Upper lobe of left lung (tissue), 6 donors: ENCODE measurements around the gene CRTC3. TPM values are rescaled to one million over a fixed set of nuclear protein-coding genes. Genes with fewer than 3 reads are reported as not detected.

Source experiments
- ATAC-seq, 2 donors: fragments of 200-7000 bp; cut with Tn5 transposase; one replicate each; pipeline ENCODE4 v1.9.1; 2022; ENCODE audit warnings: mild to moderate bottlenecking in 2 of 2, moderate library complexity in 2 of 2; ENCODE audit not compliant: low FRiP score in 2 of 2
- DNase-seq, 2 donors: peaks; one replicate each; pipeline ENCODE4 v3.0.0-alpha.2; 2019 to 2020
- H3K27ac ChIP-seq, 4 donors: fragments of 200-600 bp; sonication (generic); one replicate each; pipeline ENCODE4 v1.5.1; 2016 to 2019
- H3K27me3 ChIP-seq, 4 donors: fragments of 200-600 bp; sonication (generic); one replicate each; pipeline ENCODE4 v1.5.1; 2017 to 2019
- H3K36me3 ChIP-seq, 4 donors: fragments of 200-600 bp; sonication (generic); one replicate each; pipeline ENCODE4 v1.5.1; 2016 to 2019
- H3K4me1 ChIP-seq, 4 donors: fragments of 200-600 bp; sonication (generic); one replicate each; pipeline ENCODE4 v1.5.1; 2018 to 2019
- H3K4me3 ChIP-seq, 4 donors: fragments of 200-600 bp; sonication (generic); one replicate each; pipeline ENCODE4 v1.5.1; 2017 to 2019; ENCODE audit warnings: mild to moderate bottlenecking in 2 of 4, moderate library complexity in 1 of 4
- H3K9me3 ChIP-seq, 4 donors: fragments of 200-600 bp; sonication (generic); one replicate each; pipeline ENCODE4 v1.5.1; 2018 to 2019
- EP300 ChIP-seq, 4 donors: sonication (generic); formaldehyde crosslinking; IDR thresholded peaks; one replicate each; pipeline ENCODE4 v1.5.1; 2017; ENCODE audit warnings: antibody characterized with exemption in 4 of 4, control low read depth in 2 of 4
- POLR2A ChIP-seq, 4 donors: fragments of 450-650 bp; IDR thresholded peaks; one replicate each; pipeline ENCODE4 v1.5.1; 2016 to 2017; ENCODE audit warnings: antibody characterized with exemption in 4 of 4, mild to moderate bottlenecking in 2 of 4
- POLR2AphosphoS5 ChIP-seq, 2 donors: sonication (generic); formaldehyde crosslinking; IDR thresholded peaks; one replicate each; pipeline ENCODE4 v1.5.1; 2017; ENCODE audit warnings: antibody characterized with exemption in 2 of 2
- WGBS, 2 donors: methylation state at CpG; one replicate each; pipeline ENCODE4 v1.1.5; 2017 to 2018; 5-methylcytosine and 5-hydroxymethylcytosine counted together
- total RNA-seq, 6 donors: library from RNA; depleted of rRNA in 4 of 6; stranded (reverse); fragments of >200 nt in 4 of 6; gene quantifications; one replicate each; pipeline versions ENCODE4 v1.1.0 to v1.2.1, GENCODE V29; 2016 to 2021
- TF ChIP-seq, protein P1 (sequence below), 6 experiments: fragments of 450-650 bp in 4 of 6; fragments of 200-600 bp in 2 of 6; sonication (generic) in 2 of 6; IDR thresholded peaks; one replicate each; pipeline ENCODE4 v1.5.1; 2016 to 2019; ENCODE audit warnings: antibody characterized with exemption in 6 of 6
- donor health status: DM: no; HTN: no; CAD: no; lungs with moderate emphysema.
- donor health status: DM: no; HTN: yes; CAD: no; lungs with severe emphysema.

Gene CRTC3
- total RNA-seq, 6 donors from 2014 or later, result 30.9 to 42.7 (median 35.1) TPM

DNA sequence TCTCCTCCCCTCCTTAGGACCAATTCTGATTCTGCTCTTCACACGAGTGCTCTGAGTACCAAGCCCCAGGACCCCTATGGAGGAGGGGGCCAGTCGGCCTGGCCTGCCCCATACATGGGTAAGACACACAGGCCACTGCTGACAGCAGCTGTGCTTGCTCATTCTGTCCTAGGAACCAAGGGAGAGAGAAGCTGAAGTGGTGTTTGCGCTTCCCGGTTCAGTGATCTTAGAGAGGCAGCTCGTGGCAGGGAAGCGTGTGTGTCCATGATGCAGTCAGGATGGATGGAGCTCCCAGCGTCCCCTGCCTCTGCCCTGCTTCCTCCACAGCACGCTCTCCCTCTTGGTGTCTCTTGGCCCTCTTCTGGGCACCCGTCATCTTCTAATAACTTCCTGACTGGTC is 77.6 kb downstream of the CRTC3 start:
- H3K4me1 ChIP-seq, result peaks cover 0 to 9% (median 0%) of the 10 kb centered on the region in 4 donors
- no peaks in the 10 kb centered on the region for H3K27me3 ChIP-seq
- peak overlapping the region in 2 of 4 donors; percentile 40 to 61 for H3K27ac ChIP-seq
- WGBS, 2 donors, result 90 to 91% methylated on average over 9 of the region's 9 CpGs
- H3K36me3 ChIP-seq, result peaks cover under 1 to 39% (median 10%) of the 10 kb centered on the region in 4 donors
- DNase-seq (no peak), ATAC-seq (no peak)
- TF ChIP-seq EP300 (IDR thresholded peaks at IDR 0.05), result no peak
- TF ChIP-seq POLR2A (IDR thresholded peaks at IDR 0.05), result no peak
- no peak for TF ChIP-seq POLR2AphosphoS5 (IDR thresholded peaks at IDR 0.05)
- TF ChIP-seq, protein P1, sequence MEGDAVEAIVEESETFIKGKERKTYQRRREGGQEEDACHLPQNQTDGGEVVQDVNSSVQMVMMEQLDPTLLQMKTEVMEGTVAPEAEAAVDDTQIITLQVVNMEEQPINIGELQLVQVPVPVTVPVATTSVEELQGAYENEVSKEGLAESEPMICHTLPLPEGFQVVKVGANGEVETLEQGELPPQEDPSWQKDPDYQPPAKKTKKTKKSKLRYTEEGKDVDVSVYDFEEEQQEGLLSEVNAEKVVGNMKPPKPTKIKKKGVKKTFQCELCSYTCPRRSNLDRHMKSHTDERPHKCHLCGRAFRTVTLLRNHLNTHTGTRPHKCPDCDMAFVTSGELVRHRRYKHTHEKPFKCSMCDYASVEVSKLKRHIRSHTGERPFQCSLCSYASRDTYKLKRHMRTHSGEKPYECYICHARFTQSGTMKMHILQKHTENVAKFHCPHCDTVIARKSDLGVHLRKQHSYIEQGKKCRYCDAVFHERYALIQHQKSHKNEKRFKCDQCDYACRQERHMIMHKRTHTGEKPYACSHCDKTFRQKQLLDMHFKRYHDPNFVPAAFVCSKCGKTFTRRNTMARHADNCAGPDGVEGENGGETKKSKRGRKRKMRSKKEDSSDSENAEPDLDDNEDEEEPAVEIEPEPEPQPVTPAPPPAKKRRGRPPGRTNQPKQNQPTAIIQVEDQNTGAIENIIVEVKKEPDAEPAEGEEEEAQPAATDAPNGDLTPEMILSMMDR (IDR thresholded peaks at IDR 0.05), result no peak
- H3K4me3 ChIP-seq, result no peak overlapping the region
- H3K9me3 ChIP-seq, result no peaks in the 10 kb centered on the region

DNA sequence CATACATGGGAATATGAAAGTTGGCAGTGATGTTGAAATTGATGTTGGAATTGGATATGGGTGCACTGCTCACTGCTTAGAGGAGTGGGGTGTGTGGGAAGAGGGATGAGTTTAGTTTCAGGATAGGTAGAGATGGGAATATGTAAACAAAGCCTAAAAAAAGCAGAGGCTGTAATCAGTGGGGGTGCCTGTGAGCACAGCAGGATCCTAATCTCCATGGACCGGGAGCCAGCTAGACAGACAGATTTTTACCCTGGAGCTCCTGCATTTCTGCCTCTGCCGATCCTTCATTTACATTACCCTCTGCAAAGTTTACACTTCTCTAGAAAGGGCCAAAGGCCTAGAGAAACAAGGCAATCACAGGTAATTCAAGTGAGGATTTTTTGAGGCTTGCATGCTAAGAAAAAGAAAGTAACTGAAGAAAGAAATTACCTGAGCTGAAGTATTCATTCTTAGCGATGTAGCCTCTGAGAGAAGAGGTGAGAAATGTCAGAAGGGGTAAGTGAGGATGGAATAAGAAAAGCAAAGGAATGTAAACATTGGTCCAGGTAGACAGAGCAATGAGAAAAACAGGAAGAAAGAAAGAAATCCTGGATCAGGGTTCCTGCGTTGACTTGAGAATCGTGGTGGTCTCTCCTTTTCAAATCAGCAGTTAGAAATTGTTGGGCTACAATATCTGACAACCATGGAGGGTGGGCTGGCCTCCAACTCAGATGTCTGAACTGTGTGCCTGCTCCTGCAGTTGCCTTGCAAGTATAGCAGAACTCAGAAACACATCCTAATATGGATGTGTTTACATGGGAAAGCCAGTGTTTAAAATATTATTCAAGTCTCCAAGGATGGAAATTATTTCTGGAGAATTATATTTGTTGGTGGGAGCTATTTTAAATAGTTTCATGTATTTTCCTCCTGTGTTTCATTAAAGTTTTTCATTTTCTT is 79.8 kb downstream of the CRTC3 start:
- Histone ChIP-seq H3K9me3 (no peaks in the 10 kb centered on the region), H3K27ac (peak overlapping the region in 3 of 4 donors; percentile 3 to 45 (median 19)), H3K36me3 (peaks cover 2 to 40% (median 12%) of the 10 kb centered on the region in 4 donors), H3K4me1 (peaks cover 0 to 9% (median 0%) of the 10 kb centered on the region in 4 donors), H3K4me3 (no peak overlapping the region), H3K27me3 (no peaks in the 10 kb centered on the region)
- DNase-seq, result no peak
- ATAC-seq, result no peak
- no peak for TF ChIP-seq POLR2AphosphoS5 (IDR thresholded peaks at IDR 0.05)
- WGBS, 2 donors, result 56 to 73% methylated on average over 5 of the region's 5 CpGs

DNA sequence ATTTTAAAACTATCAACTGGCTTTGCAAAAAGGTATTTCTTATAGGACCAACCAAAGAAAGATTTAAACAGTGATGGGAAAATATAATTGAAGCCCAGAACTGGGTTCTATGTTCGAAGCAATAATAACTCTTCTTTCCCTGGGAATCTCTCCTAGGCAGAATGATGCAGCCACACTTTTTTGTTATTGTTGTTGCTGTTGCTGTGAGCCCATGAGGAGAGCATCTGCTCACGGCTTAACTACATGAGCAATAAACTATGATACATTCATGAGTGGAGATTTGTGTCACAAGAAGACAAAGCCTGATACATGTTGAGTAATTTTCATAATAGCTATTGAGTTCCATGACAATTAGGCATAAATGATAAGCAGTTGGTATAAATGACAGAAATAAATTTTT is 80.5 kb downstream of the CRTC3 start:
- ATAC-seq (no peak), DNase-seq (no peak)
- no peaks in the 10 kb centered on the region for H3K9me3 ChIP-seq
- peaks cover 2 to 40% (median 13%) of the 10 kb centered on the region in 4 donors for H3K36me3 ChIP-seq
- H3K27ac ChIP-seq, result peak overlapping the region in 3 of 4 donors; percentile 19 to 49 (median 45)
- WGBS, 2 donors, result 67 to 78% methylated on average over 2 of the region's 2 CpGs
- peaks cover 0 to 9% (median 0%) of the 10 kb centered on the region in 4 donors for H3K4me1 ChIP-seq
- H3K4me3 ChIP-seq, result no peak overlapping the region
- TF ChIP-seq POLR2AphosphoS5 (IDR thresholded peaks at IDR 0.05) (no peak), POLR2A (IDR thresholded peaks at IDR 0.05) (no peak), EP300 (IDR thresholded peaks at IDR 0.05) (no peak)
- TF ChIP-seq, protein P1 (IDR thresholded peaks at IDR 0.05), result no peak
- H3K27me3 ChIP-seq, result no peaks in the 10 kb centered on the region

DNA sequence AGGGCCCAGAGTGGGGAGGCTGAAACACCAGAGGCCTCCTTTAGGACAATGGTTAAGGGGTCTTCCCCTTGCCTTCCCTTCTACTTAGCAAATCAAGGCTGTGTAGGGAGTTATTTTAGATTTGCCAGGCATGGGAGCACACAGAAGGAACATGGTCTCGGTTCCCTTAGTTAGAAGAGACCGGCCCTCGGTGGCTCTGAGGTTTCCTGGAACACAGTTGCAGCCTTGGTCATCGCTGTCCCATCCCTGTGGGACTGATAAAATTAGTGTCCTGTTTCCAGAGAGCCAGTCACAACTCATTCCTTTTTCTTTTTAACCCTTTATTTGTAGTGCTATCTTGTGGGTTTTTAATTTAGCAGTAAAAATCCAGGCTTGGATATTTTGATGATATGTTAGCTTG is 81.4 kb downstream of the CRTC3 start:
- 92 to 97% methylated on average over 4 of the region's 4 CpGs for WGBS, 2 donors
- ATAC-seq (no peak), DNase-seq (no peak)
- TF ChIP-seq POLR2AphosphoS5 (IDR thresholded peaks at IDR 0.05) (no peak), EP300 (IDR thresholded peaks at IDR 0.05) (no peak), POLR2A (IDR thresholded peaks at IDR 0.05) (no peak)
- TF ChIP-seq, protein P1 (IDR thresholded peaks at IDR 0.05), result no peak
- Histone ChIP-seq H3K27ac (peak overlapping the region in 3 of 4 donors; percentile 19 to 49 (median 45)), H3K27me3 (no peaks in the 10 kb centered on the region), H3K9me3 (no peaks in the 10 kb centered on the region), H3K4me3 (no peak overlapping the region), H3K4me1 (peaks cover 0 to 9% (median 0%) of the 10 kb centered on the region in 4 donors), H3K36me3 (peaks cover 2 to 49% (median 16%) of the 10 kb centered on the region in 4 donors)

GRCh38 chr15:90617171-90617570 is 87.4 kb downstream of the CRTC3 start:
- Histone ChIP-seq H3K9me3 (no peaks in the 10 kb centered on the region), H3K27ac (peak overlapping the region in 1 of 4 donors; percentile 3), H3K36me3 (peaks cover 0 to 67% (median 25%) of the 10 kb centered on the region in 4 donors), H3K4me3 (no peak overlapping the region), H3K27me3 (no peaks in the 10 kb centered on the region), H3K4me1 (peaks cover 0 to 10% (median 1%) of the 10 kb centered on the region in 4 donors)
- no peak for DNase-seq
- no peak for ATAC-seq
- no peak for TF ChIP-seq EP300 (IDR thresholded peaks at IDR 0.05)
- TF ChIP-seq, protein P1 (IDR thresholded peaks at IDR 0.05), result no peak
- no peak for TF ChIP-seq POLR2AphosphoS5 (IDR thresholded peaks at IDR 0.05)
- TF ChIP-seq POLR2A (IDR thresholded peaks at IDR 0.05), result no peak
- 81 to 89% methylated on average over 5 of the region's 5 CpGs for WGBS, 2 donors
